GM12864 (cell line): ENCODE measurements around the gene KY.
"Not testable (repeated sequence)": the region's sequence is repeated elsewhere in the genome, so short reads cannot be mapped to it uniquely, and the experiment has no call there.

Source experiments
- DNase-seq: peaks from one replicate; pipeline ENCODE4 v3.0.0-alpha.2; 2011; ENCODE audit warnings: low read depth
- H3K4me3 ChIP-seq: 2 replicates; pipeline ENCODE4 v1.5.1; 2011; ENCODE audit warnings: mild to moderate bottlenecking, low read depth, low read length, control low read depth
- TF ChIP-seq, protein P1 (sequence below): IDR thresholded peaks from 2 replicates; pipeline ENCODE4 v1.5.1; 2011; ENCODE audit warnings: low read depth, mild to moderate bottlenecking, moderate library complexity, low read length, control low read depth, inconsistent platforms; ENCODE audit errors: missing control alignments

Gene KY

DNA sequence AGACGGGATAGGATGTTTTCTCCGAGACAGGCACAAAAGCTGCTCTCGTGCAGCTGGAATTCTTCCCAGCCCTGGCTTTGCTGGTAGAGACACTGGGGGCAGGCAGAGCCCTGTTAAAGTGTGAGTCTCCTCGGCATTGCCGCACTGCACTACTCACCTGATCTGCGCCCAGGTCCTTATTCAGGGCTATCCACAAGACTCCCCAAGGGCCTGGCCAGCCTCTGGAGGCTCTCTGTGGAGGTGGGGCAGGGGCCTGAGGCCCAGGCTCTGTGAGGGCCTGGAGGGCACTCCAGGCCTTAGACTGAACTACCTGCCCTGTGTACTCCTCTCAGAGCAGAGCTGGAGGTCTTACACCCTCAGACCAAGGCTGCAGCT is 48.4 kb downstream of the KY start:
- DNase-seq: no peak
- TF ChIP-seq, protein P1, sequence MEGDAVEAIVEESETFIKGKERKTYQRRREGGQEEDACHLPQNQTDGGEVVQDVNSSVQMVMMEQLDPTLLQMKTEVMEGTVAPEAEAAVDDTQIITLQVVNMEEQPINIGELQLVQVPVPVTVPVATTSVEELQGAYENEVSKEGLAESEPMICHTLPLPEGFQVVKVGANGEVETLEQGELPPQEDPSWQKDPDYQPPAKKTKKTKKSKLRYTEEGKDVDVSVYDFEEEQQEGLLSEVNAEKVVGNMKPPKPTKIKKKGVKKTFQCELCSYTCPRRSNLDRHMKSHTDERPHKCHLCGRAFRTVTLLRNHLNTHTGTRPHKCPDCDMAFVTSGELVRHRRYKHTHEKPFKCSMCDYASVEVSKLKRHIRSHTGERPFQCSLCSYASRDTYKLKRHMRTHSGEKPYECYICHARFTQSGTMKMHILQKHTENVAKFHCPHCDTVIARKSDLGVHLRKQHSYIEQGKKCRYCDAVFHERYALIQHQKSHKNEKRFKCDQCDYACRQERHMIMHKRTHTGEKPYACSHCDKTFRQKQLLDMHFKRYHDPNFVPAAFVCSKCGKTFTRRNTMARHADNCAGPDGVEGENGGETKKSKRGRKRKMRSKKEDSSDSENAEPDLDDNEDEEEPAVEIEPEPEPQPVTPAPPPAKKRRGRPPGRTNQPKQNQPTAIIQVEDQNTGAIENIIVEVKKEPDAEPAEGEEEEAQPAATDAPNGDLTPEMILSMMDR: no peak
- H3K4me3 ChIP-seq: no peak overlapping the region

DNA sequence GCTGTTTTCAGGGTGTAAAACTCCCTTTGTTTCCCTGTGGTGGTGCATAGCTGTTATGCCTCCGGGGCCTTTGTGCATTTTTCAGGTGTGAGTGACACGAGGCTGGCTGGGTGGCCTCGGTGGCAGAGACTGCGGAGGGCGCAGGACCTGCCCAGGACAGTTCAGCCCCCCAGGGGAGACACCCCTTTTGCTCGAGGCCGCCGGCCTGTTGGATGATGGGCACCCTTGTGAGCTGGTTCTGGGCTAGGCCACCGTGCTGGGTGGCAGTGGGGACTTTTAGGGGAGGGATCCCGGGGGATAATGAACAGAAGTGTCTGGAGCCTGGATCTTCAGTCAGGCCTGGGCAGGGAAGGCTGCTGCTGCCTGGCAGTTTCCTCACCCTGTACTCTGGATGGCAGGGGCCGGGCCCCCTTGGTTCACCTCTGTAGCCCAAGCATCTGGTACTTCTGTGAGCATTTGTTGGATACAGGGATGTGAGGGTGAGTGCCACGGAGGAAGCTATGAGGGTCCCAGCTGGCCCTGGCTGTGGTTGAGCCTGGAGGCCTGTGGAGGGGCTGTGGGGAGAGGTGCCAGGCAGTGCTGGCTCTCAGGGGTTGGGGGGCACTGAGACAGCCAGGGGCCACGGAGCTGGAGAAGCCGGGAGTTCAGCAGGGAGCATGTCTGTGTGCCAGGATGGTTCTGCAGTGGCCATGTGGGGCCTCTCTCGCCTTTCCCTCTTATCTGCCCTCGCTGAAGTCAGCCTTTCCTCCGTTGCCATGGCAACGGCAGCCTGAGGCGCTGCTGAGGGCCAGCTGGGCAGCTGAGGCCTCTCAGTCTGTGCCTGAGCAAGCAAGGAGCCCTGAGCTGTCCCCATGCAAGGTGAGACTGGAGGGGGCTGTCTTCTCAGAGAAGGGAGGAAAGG is 49.0 kb downstream of the KY start:
- TF ChIP-seq, protein P1: no peak
- no peak overlapping the region for H3K4me3 ChIP-seq
- no peak for DNase-seq

DNA sequence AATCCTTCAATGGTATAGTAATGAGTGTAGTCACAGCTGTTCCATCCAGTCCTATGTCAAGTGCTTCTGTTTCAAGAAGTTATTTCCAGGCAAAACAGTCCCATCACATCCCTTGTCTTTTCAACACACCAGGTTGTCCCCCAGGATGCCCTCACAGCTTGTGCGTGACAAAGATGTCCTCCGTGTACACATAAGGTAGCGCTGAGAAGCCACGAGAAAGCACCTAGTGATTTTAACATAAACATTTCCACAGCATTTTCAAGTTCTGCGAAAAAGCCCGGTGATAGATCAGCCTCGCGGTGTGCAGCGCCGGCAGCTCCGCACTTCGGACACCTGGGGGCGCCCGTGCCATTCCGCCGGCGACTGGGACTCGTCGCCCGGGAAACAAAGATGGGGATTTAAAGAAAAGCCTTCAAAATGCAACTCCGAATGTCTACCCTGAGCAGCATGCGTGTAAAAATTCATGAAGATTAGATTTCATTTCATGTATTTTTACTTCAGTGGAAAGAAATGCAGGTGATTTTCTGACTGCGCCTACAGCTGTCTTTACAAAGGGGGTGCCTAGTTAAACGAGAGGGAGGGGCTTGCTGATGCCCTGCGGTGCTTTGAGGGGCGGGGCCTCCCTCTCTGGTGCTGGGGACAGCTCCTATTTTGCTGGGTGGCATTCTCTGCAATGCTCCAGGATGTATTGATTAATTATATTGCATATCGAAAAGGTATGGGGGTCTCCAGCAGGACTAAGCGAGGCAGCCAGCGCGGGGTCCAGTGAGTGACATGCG is 49.9 kb downstream of the KY start:
- no peak overlapping the region for H3K4me3 ChIP-seq
- TF ChIP-seq, protein P1: peak; percentile 89
- DNase-seq: no peak

DNA sequence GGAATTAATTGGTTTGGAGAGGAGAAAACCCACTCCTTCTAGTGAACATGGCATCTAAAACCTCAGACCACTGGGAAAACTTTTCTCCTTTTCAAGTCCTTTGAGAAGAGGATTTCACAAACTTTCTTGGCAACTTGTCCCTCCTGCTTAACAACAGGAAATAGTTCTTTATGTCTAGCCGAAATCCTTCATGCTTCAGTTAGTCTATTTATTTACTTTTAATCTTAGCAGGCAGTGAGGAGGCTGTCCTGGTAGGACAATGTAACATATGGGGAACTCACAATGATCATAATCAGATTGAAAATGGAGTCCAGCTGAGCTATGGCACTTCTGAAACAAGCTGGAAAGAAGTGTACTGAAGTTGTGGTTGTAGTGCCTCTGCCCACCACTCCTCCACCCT is 50.6 kb downstream of the KY start:
- H3K4me3 ChIP-seq: no peak overlapping the region
- DNase-seq: no peak
- TF ChIP-seq, protein P1: no peak

DNA sequence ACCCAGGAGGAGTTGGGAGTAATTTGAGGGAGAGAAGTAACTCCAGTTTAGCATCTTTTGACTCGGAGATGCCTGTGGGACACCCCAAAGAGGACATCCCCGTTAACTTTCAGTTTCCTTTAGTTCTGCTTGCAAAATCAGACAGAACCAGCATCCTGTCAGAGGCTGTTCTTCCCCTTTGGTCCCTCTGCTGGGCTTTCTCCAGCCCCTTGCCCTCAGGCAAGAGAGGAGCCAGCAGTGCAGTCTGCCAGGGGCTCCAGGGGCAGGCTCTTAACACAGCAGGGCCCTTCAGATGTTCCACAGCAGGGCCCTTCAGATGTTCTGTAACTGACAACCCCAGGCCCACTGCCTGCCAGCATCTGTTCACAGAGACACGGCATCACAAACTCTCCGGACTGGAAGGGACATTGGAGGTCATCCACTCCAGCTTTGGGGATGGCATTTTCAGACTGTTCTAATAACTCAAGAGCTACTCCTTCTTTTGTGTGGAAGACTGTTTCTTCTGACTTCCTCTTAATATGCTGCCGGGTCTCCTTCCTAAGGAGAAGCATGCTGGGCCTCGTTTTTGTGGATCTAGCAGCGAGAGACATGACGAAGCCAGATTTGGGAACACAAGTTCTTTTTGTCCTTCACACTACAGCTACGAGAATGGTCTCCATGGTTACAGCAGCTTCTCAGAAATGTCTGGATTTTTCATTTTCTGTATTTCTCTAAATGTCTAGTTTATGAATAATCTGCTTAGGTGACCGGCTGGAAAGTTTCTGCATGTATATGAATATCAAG is 51.9 kb downstream of the KY start:
- DNase-seq: no peak
- H3K4me3 ChIP-seq: no peak overlapping the region
- TF ChIP-seq, protein P1: no peak

DNA sequence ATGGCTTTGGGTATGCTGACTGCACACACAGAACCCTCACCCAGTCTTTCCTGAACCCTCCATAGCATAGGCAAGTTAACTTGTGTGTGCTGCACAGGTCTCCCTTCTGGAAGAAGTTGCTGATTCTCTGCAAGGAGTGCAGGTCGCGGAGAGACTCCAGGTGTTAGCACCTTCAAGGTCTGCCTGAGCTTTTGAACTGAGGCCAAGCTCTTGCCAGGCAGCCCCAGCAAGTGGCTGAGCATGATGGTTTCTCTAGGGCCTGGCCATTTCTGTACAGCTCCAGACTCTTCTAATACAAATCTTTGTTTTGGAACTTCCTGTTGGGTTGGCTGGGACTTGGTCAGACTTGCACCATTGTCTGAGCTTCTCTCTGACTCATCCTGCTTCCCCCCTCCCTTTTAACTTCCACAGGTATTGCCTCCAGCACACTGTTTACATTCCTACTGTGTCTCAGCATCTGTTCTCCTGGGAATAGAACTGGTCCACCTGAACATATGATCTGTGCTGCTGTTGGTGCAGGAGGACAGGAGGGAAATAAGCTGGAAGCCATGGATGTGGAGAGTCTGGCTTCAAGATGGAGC is 53.3 kb downstream of the KY start:
- TF ChIP-seq, protein P1: no peak
- DNase-seq: no peak
- no peak overlapping the region for H3K4me3 ChIP-seq

DNA sequence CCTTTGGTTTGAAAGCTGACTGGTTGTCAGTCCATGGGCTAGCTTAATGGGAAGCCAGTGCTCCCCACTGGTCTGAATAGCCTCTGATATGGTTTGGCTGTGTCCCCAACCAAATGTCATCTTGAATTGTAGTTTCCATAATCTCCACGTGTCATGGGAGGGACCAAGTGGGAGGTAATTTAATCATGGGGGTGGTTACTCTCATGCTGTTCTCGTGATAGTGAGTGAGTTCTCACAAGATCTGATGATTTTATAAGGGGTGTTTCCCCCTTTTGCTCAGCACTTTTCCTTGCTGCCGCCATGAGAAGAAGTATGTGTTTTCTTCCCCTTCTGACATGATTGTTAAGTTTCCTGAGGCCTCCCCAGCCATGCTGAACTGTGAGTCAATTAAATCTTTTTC is 55.8 kb downstream of the KY start:
- not testable (repeated sequence) for H3K4me3 ChIP-seq, DNase-seq
